ENCODE data around the gene LARGE1.
A peak's percentile ranks its signal among the peaks of the same experiment; 100 is the strongest.

Gene LARGE1

GRCh38 chr22:33303099-33303498 is 617.2 kb downstream of the LARGE1 start:
- DNase-seq (ENCODE audit: low spot score): no peak

GRCh38 chr22:33302549-33302948 is 617.7 kb downstream of the LARGE1 start:
- no peak for DNase-seq (ENCODE audit: low spot score)

- DNase-seq (ENCODE audit: low spot score): peak; percentile 7
Measured at GRCh38 chr22:33302049-33302545, 618.2 kb downstream of the LARGE1 start.

GRCh38 chr22:33300165-33300564 is 620.1 kb downstream of the LARGE1 start:
- DNase-seq (ENCODE audit: low spot score): no peak

GRCh38 chr22:33299245-33299956 is 620.9 kb downstream of the LARGE1 start:
- no peak for DNase-seq (ENCODE audit: low spot score)

- DNase-seq (ENCODE audit: low spot score): no peak
Measured at GRCh38 chr22:33296941-33297340, 623.3 kb downstream of the LARGE1 start.

- no peak for DNase-seq (ENCODE audit: low spot score)
Measured at GRCh38 chr22:33288078-33288477, 632.2 kb downstream of the LARGE1 start.

GRCh38 chr22:33275073-33275443 is 645.2 kb downstream of the LARGE1 start:
- DNase-seq (ENCODE audit: low spot score): no peak

GRCh38 chr22:33274214-33275072 is 645.8 kb downstream of the LARGE1 start:
- DNase-seq (ENCODE audit: low spot score): no peak

- no peak for DNase-seq (ENCODE audit: low spot score)
Measured at GRCh38 chr22:33272871-33273270, 647.4 kb downstream of the LARGE1 start.

GRCh38 chr22:33272180-33272579 is 648.1 kb downstream of the LARGE1 start:
- DNase-seq (ENCODE audit: low spot score): no peak

- DNase-seq (ENCODE audit: low spot score): no peak
Measured at GRCh38 chr22:33271390-33272161, 648.7 kb downstream of the LARGE1 start.

GRCh38 chr22:33270596-33270995 is 649.7 kb downstream of the LARGE1 start:
- no peak for DNase-seq (ENCODE audit: low spot score)

GRCh38 chr22:33261699-33262098 is 658.6 kb downstream of the LARGE1 start:
- no peak for DNase-seq (ENCODE audit: low spot score)

- DNase-seq (ENCODE audit: low spot score): no peak
Measured at GRCh38 chr22:33260498-33260897, 659.8 kb downstream of the LARGE1 start.

- DNase-seq (ENCODE audit: low spot score): no peak
Measured at GRCh38 chr22:33255791-33256190, 664.5 kb downstream of the LARGE1 start.

- DNase-seq (ENCODE audit: low spot score): no peak
Measured at GRCh38 chr22:33248948-33249347, 671.3 kb downstream of the LARGE1 start.

- no peak for DNase-seq (ENCODE audit: low spot score)
Measured at GRCh38 chr22:33247758-33248157, 672.5 kb downstream of the LARGE1 start.

GRCh38 chr22:33242078-33242477 is 678.2 kb downstream of the LARGE1 start:
- DNase-seq (ENCODE audit: low spot score): no peak

- DNase-seq (ENCODE audit: low spot score): no peak
Measured at GRCh38 chr22:33240888-33241475, 679.3 kb downstream of the LARGE1 start.

- no peak for DNase-seq (ENCODE audit: low spot score)
Measured at GRCh38 chr22:33232071-33232470, 688.2 kb downstream of the LARGE1 start.

GRCh38 chr22:33227791-33228190 is 692.5 kb downstream of the LARGE1 start:
- no peak for DNase-seq (ENCODE audit: low spot score)
